Ishikawa (cell line): ENCODE measurements around the gene S1PR5.

Experiments used
- CEBPB ChIP-seq: IDR thresholded peaks from 2 replicates; pipeline ENCODE4 v1.6.1; 2012
- CREB1 ChIP-seq: IDR thresholded peaks from 2 replicates; pipeline ENCODE4 v1.6.1; 2012; ENCODE audit warnings: low read depth
- EGR1 ChIP-seq: IDR thresholded peaks from 2 replicates; pipeline ENCODE4 v1.6.1; 2012
- EP300 ChIP-seq: IDR thresholded peaks from 2 replicates; pipeline ENCODE4 v1.6.1; 2012; ENCODE audit warnings: borderline replicate concordance
- FOXM1 ChIP-seq: IDR thresholded peaks from 2 replicates; pipeline ENCODE4 v1.6.1; 2012; ENCODE audit warnings: low read depth, borderline replicate concordance
- MAX ChIP-seq: IDR thresholded peaks from 2 replicates; pipeline ENCODE4 v1.6.1; 2012
- NFIC ChIP-seq: IDR thresholded peaks from 2 replicates; pipeline ENCODE4 v1.6.1; 2012
- RAD21 ChIP-seq: IDR thresholded peaks from 2 replicates; pipeline ENCODE4 v1.6.1; 2012; ENCODE audit warnings: low read depth
- TAF1 ChIP-seq: IDR thresholded peaks from 2 replicates; pipeline ENCODE4 v1.6.1; 2012; ENCODE audit warnings: low read depth, mild to moderate bottlenecking
- TCF12 ChIP-seq: IDR thresholded peaks from 2 replicates; pipeline ENCODE4 v1.6.1; 2012; ENCODE audit warnings: low read depth
- TEAD4 ChIP-seq: IDR thresholded peaks from 2 replicates; pipeline ENCODE4 v1.6.1; 2012
- YY1 ChIP-seq: IDR thresholded peaks from 2 replicates; pipeline ENCODE4 v1.6.1; 2012; ENCODE audit warnings: low read depth
- ZBTB7A ChIP-seq: IDR thresholded peaks from 2 replicates; pipeline ENCODE4 v1.6.1; 2012; ENCODE audit warnings: low read depth
- TF ChIP-seq, protein P1 (sequence below): IDR thresholded peaks from 2 replicates; pipeline ENCODE4 v1.6.1; 2012
- TF ChIP-seq, protein P2 (sequence below): IDR thresholded peaks from 2 replicates; pipeline ENCODE4 v1.6.1; 2012; ENCODE audit warnings: low read depth, mild to moderate bottlenecking

The S1PR5 gene

DNA sequence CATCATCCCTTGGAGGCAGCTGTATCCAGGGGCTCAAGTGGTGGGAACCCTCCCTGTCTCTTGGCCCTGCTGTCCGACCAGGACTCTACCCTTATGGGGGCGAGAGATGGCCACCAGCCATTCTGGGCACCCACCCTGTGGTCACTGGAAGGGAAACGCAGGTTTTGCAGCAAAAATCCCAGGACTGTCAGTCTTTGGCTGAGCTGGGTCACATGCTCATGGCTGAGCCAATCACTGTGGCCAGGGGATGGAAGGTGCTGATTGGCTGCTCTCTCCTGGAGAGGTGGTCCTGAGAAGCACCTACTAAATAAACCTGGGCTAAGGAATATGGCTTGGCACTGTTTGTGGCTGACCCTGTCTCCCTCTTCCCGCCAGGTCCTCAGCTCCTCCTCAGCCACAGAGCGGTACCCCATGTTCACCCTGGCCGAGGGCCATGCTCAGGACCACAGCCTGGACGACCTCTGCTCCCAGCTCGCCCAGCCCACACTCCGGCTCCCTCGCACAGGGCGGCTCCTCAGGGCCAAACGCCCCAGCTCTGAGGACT, 35.3 kb upstream of the S1PR5 start:
- TF ChIP-seq FOXM1 = no peak
- TF ChIP-seq, protein P1, sequence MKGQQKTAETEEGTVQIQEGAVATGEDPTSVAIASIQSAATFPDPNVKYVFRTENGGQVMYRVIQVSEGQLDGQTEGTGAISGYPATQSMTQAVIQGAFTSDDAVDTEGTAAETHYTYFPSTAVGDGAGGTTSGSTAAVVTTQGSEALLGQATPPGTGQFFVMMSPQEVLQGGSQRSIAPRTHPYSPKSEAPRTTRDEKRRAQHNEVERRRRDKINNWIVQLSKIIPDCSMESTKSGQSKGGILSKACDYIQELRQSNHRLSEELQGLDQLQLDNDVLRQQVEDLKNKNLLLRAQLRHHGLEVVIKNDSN = peak; percentile 92

DNA sequence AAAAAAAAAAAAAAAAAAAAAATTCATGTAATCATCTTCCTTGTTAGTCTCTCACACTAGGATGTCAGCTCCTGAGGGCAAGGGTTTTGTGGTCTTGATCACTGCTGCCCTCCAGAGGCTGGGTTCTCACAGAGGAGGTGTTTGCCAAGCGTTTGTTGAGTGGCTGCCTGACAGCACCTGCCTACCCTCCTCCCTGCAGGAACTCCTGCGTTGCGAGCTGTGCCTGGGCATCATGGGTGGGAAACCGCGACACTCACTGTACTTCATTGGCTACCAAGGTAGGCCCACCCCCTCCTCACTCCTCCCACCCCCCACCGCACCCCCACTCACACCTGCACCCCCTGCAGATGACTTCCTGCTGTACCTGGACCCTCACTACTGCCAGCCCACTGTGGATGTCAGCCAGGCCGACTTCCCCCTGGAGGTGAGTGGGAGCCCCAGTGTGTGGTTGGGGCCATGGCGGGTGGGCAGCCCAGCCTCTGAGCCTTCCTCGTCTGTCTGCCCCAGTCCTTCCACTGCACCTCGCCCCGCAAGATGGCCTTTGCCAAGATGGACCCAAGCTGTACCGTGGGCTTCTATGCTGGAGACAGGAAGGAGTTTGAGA, 34.6 kb upstream of the S1PR5 start:
- TF ChIP-seq TCF12 (no peak), RAD21 (peak; percentile 31; the same call in 1 of the 2 replicates)

GRCh38 chr19:10550336-10550735, 33.1 kb upstream of the S1PR5 start:
- no peak for TF ChIP-seq CREB1
- TF ChIP-seq TCF12 = no peak
- no peak for TF ChIP-seq EP300
- TF ChIP-seq FOXM1 = no peak
- no peak for TF ChIP-seq EGR1
- TF ChIP-seq RAD21 = no peak
- TF ChIP-seq, protein P1 = no peak
- TF ChIP-seq, protein P2, sequence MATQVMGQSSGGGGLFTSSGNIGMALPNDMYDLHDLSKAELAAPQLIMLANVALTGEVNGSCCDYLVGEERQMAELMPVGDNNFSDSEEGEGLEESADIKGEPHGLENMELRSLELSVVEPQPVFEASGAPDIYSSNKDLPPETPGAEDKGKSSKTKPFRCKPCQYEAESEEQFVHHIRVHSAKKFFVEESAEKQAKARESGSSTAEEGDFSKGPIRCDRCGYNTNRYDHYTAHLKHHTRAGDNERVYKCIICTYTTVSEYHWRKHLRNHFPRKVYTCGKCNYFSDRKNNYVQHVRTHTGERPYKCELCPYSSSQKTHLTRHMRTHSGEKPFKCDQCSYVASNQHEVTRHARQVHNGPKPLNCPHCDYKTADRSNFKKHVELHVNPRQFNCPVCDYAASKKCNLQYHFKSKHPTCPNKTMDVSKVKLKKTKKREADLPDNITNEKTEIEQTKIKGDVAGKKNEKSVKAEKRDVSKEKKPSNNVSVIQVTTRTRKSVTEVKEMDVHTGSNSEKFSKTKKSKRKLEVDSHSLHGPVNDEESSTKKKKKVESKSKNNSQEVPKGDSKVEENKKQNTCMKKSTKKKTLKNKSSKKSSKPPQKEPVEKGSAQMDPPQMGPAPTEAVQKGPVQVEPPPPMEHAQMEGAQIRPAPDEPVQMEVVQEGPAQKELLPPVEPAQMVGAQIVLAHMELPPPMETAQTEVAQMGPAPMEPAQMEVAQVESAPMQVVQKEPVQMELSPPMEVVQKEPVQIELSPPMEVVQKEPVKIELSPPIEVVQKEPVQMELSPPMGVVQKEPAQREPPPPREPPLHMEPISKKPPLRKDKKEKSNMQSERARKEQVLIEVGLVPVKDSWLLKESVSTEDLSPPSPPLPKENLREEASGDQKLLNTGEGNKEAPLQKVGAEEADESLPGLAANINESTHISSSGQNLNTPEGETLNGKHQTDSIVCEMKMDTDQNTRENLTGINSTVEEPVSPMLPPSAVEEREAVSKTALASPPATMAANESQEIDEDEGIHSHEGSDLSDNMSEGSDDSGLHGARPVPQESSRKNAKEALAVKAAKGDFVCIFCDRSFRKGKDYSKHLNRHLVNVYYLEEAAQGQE = no peak
- TF ChIP-seq YY1 = no peak
- no peak for TF ChIP-seq NFIC
- no peak for TF ChIP-seq ZBTB7A
- no peak for TF ChIP-seq MAX
- TF ChIP-seq TEAD4 = no peak
- TF ChIP-seq TAF1 = no peak
- no peak for TF ChIP-seq CEBPB

- TF ChIP-seq ZBTB7A (no peak), TEAD4 (no peak)
Measured at GRCh38 chr19:10549733-10550132, 32.5 kb upstream of the S1PR5 start.

DNA sequence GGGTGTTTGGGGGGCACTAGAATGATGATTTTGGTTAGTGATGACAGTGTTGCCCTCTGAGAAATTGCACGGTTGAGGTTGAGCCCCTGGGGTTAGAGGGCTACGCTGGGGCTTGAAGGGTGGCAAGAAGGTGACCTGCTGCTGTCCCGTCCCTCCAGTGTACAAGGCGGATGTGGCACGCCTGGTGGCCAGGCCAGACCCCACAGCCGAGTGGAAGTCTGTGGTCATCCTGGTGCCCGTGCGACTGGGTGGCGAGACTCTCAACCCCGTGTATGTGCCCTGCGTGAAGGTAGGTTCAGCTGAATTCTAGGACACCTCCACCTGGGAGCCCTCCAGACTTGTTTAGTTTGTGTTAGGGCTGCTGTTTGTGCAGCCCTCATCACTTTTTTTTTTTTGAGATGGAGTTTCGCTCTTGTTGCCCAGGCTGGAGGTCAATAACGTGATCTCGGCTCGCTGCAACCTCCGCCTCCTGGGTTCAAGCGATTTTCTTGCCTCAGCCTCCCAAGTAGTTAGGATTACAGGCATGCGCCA, 31.6 kb upstream of the S1PR5 start:
- no peak for TF ChIP-seq EP300
- TF ChIP-seq CREB1 = no peak

DNA sequence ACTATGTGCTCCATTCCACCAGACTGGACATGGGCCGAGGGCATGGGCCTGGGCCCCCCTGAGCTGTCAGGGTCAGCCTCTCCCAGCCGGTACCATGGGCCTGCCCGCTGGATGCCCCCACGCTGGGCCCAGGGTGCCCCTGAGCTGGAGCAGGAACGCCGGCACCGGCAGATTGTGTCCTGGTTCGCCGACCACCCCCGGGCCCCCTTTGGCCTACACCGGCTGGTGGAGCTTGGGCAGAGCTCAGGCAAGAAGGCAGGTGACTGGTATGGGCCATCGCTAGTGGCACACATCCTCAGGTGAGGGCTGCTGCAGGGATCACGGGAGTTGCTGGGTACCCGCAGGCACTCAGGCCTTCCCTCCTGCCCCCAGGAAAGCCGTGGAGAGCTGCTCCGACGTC, 29.6 kb upstream of the S1PR5 start:
- TF ChIP-seq FOXM1 (no peak), CEBPB (no peak), TEAD4 (no peak), NFIC (no peak), MAX (no peak), CREB1 (no peak), EP300 (no peak), RAD21 (no peak), EGR1 (no peak), ZBTB7A (no peak)
- TF ChIP-seq, protein P1 = no peak
- TF ChIP-seq, protein P2 = no peak
